ENCODE measurements around the gene CTTNBP2NL. TPM values are rescaled to one million over a fixed set of nuclear protein-coding genes. Genes with fewer than 3 reads are reported as not detected.
"Not testable (repeated sequence)": the region's sequence is repeated elsewhere in the genome, so short reads cannot be mapped to it uniquely, and the experiment has no call there.

CTTNBP2NL gene
- total and polyA plus RNA-seq, 2 donors: 4.2 to 4.8 TPM

DNA sequence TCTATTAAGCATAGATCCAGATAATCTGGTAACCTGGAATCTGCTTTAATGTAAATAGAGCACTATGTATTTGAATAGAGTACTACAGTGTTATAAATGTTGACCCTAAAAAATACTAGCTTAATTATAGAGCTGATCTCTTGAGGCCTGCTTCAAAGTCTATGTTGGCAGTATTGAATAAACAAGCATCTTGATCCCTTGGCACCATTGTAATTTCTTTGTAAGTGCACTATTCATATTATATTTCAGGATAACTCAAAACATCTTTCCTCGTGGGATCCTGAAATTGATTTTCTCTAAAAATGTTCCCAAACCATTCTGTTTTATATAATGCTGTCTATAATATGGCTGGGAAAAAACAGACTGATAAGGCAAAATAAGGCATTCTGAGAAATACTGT, 10.8 kb downstream of the CTTNBP2NL start:
- DNase-seq (ENCODE audit: low read depth in 6 of 9, low spot score in 9 of 9): no peak
- H3K9me3 ChIP-seq (ENCODE audit: control insufficient read depth in 2 of 2, insufficient read depth in 1 of 2, low read length in 1 of 2): no peaks in the 10 kb centered on the region
- no peak overlapping the region for H3K4me3 ChIP-seq (ENCODE audit: low read length in 2 of 2)
- H3K27me3 ChIP-seq (ENCODE audit: control insufficient read depth in 2 of 2, insufficient read depth in 1 of 2, low read length in 1 of 2): no peaks in the 10 kb centered on the region
- no peaks in the 10 kb centered on the region for H3K36me3 ChIP-seq (ENCODE audit: control insufficient read depth in 2 of 2, insufficient read depth in 2 of 2, low read length in 1 of 2)
- no peaks in the 10 kb centered on the region for H3K4me1 ChIP-seq (ENCODE audit: control insufficient read depth in 2 of 2, insufficient read depth in 2 of 2, low read length in 2 of 2)
- no peak overlapping the region for H3K27ac ChIP-seq (ENCODE audit: low read depth in 1 of 2, low read length in 1 of 2)
- 95% methylated on average over 1 of the region's 1 CpG for WGBS

DNA sequence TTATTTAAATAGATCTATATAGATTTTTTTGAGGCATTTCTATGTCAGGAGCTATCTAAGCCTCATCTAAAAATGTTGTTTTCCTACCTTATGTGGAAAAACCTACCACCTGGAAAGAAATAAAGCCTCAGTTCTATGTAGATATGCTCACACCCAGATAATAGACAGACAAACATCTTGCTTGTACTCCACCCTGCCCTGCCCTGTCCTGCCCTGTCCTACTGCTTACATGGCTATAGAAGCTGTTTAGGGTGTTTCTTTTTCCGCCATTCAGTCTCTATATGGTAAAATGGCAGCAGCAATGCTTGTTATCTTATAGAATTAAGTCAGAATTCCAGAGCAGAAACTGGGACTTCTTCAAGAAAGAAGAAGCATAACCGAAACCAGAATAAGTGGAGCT, 13.4 kb downstream of the CTTNBP2NL start:
- Histone ChIP-seq H3K36me3 (ENCODE audit: control insufficient read depth in 2 of 2, insufficient read depth in 2 of 2, low read length in 1 of 2) (no peaks in the 10 kb centered on the region), H3K27ac (ENCODE audit: low read depth in 1 of 2, low read length in 1 of 2) (no peak overlapping the region), H3K4me1 (ENCODE audit: control insufficient read depth in 2 of 2, insufficient read depth in 2 of 2, low read length in 2 of 2) (no peaks in the 10 kb centered on the region), H3K27me3 (ENCODE audit: control insufficient read depth in 2 of 2, insufficient read depth in 1 of 2, low read length in 1 of 2) (no peaks in the 10 kb centered on the region), H3K9me3 (ENCODE audit: control insufficient read depth in 2 of 2, insufficient read depth in 1 of 2, low read length in 1 of 2) (no peaks in the 10 kb centered on the region), H3K4me3 (ENCODE audit: low read length in 2 of 2) (no peak overlapping the region)
- 94% methylated on average over 2 of the region's 2 CpGs for WGBS
- DNase-seq (ENCODE audit: low read depth in 6 of 9, low spot score in 9 of 9): no peak

DNA sequence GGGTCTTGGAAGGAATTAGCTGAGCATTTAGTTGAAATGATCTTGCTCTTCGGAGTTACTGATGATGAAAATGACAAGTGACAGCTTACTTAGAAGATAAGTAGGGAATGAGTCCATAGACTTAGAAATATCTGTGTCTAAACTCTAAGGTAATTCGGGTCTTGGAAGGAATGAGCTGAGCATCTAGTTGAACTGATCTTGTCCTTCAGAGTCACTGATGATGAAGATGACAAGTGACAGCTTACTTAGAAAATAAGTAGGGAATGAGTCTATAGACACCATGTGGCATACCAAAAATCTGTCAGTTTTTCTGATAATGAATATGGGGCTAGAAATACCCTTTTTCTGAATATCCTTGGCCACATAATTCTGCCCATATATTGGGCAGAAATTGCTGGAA, 14.7 kb downstream of the CTTNBP2NL start:
- Histone ChIP-seq H3K9me3 (ENCODE audit: control insufficient read depth in 2 of 2, insufficient read depth in 1 of 2, low read length in 1 of 2) (no peaks in the 10 kb centered on the region), H3K4me3 (ENCODE audit: low read length in 2 of 2) (no peak overlapping the region), H3K4me1 (ENCODE audit: control insufficient read depth in 2 of 2, insufficient read depth in 2 of 2, low read length in 2 of 2) (no peaks in the 10 kb centered on the region), H3K27ac (ENCODE audit: low read depth in 1 of 2, low read length in 1 of 2) (no peak overlapping the region), H3K27me3 (ENCODE audit: control insufficient read depth in 2 of 2, insufficient read depth in 1 of 2, low read length in 1 of 2) (no peaks in the 10 kb centered on the region), H3K36me3 (ENCODE audit: control insufficient read depth in 2 of 2, insufficient read depth in 2 of 2, low read length in 1 of 2) (no peaks in the 10 kb centered on the region)
- DNase-seq (ENCODE audit: low read depth in 6 of 9, low spot score in 9 of 9): no peak
- 96% methylated on average over 2 of the region's 2 CpGs for WGBS

DNA sequence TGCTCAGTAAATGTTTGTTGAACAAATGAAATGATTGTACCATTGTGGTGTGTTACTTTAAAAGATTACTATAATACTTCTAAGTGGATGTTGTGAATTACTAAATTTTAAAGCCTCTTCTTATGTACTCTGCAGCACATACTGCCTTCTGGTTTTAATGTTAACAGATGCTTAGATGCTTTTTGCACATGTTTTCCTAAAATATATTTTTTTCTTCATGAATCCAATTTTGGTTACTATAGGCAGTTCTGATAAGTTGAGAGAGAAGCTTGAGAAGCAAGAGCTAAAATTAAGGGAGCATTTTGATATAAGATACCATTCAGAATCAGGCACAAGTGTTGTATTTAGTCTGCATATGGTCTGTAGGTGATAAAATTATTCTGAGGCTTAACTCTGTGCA, 21.3 kb downstream of the CTTNBP2NL start:
- no peaks in the 10 kb centered on the region for H3K36me3 ChIP-seq (ENCODE audit: control insufficient read depth in 2 of 2, insufficient read depth in 2 of 2, low read length in 1 of 2)
- H3K4me3 ChIP-seq (ENCODE audit: low read length in 2 of 2): no peak overlapping the region
- H3K27me3 ChIP-seq (ENCODE audit: control insufficient read depth in 2 of 2, insufficient read depth in 1 of 2, low read length in 1 of 2): no peaks in the 10 kb centered on the region
- no peaks in the 10 kb centered on the region for H3K4me1 ChIP-seq (ENCODE audit: control insufficient read depth in 2 of 2, insufficient read depth in 2 of 2, low read length in 2 of 2)
- H3K9me3 ChIP-seq (ENCODE audit: control insufficient read depth in 2 of 2, insufficient read depth in 1 of 2, low read length in 1 of 2): no peaks in the 10 kb centered on the region
- no peak for DNase-seq (ENCODE audit: low read depth in 6 of 9, low spot score in 9 of 9)
- no peak overlapping the region for H3K27ac ChIP-seq (ENCODE audit: low read depth in 1 of 2, low read length in 1 of 2)

DNA sequence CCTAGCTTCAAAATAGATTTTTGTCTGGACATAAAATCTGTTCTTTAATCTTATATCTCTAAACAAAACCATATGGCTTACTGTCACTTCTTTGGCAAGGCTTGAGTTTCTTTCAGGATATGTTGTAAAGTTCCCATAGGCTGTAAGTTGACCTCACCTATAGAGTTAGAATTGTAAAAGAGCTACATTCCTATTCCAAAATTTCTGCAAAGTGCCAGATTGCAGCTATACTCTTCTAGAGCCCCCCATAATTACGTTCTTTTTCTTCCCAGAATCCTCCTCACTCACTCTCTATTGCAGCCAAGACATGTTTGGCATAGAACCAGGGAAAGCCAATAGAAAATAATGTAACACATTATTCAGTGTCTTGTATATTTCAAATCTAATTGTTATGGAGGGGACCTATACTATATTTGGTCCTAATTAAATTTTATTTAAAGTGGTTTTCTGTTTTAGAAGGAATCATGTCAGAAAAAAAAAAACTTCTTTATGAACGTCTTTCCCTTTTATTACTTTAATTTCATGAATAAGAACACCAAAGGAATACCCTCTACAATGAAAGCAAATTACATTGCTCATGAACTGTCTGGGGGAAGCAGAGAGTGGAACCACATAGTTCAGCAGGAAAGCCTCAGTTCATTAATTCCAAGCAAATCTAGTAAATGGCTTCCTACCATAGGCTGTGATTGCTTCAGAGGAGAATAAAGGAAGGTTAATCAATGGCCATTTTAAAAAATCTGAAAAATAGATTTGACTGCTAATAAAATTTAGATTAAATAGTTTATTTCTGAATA, 22.3 kb downstream of the CTTNBP2NL start:
- no peaks in the 10 kb centered on the region for H3K36me3 ChIP-seq (ENCODE audit: control insufficient read depth in 2 of 2, insufficient read depth in 2 of 2, low read length in 1 of 2)
- H3K9me3 ChIP-seq (ENCODE audit: control insufficient read depth in 2 of 2, insufficient read depth in 1 of 2, low read length in 1 of 2): no peaks in the 10 kb centered on the region
- no peaks in the 10 kb centered on the region for H3K4me1 ChIP-seq (ENCODE audit: control insufficient read depth in 2 of 2, insufficient read depth in 2 of 2, low read length in 2 of 2)
- H3K27ac ChIP-seq (ENCODE audit: low read depth in 1 of 2, low read length in 1 of 2): no peak overlapping the region
- 96% methylated on average over 2 of the region's 2 CpGs for WGBS
- no peaks in the 10 kb centered on the region for H3K27me3 ChIP-seq (ENCODE audit: control insufficient read depth in 2 of 2, insufficient read depth in 1 of 2, low read length in 1 of 2)
- DNase-seq (ENCODE audit: low read depth in 6 of 9, low spot score in 9 of 9): no peak
- H3K4me3 ChIP-seq (ENCODE audit: low read length in 2 of 2): no peak overlapping the region

DNA sequence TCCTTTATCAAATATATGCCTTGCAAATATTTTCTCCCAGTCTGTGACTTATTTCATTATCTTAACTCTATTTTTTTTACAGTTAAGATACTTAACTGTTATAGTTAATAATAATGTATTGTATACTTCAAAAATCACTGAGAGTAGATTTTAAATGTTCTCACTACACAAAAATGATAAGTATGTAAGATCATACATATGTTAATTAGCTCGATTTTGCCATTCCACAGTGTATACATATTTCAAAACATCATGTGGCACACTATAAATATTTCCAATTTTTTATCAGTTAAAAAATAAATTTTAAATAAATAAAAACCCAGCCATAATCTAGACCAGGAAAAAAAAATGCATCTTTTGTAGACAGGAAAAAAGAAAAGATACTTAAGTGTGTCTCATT, 27.2 kb downstream of the CTTNBP2NL start:
- Histone ChIP-seq H3K9me3 (ENCODE audit: control insufficient read depth in 2 of 2, insufficient read depth in 1 of 2, low read length in 1 of 2) (no peaks in the 10 kb centered on the region), H3K27ac (ENCODE audit: low read depth in 1 of 2, low read length in 1 of 2) (no peak overlapping the region), H3K36me3 (ENCODE audit: control insufficient read depth in 2 of 2, insufficient read depth in 2 of 2, low read length in 1 of 2) (no peaks in the 10 kb centered on the region), H3K4me1 (ENCODE audit: control insufficient read depth in 2 of 2, insufficient read depth in 2 of 2, low read length in 2 of 2) (no peaks in the 10 kb centered on the region), H3K27me3 (ENCODE audit: control insufficient read depth in 2 of 2, insufficient read depth in 1 of 2, low read length in 1 of 2) (no peaks in the 10 kb centered on the region), H3K4me3 (ENCODE audit: low read length in 2 of 2) (no peak overlapping the region)
- no peak for DNase-seq (ENCODE audit: low read depth in 6 of 9, low spot score in 9 of 9)
- 99% methylated on average over 1 of the region's 1 CpG for WGBS

DNA sequence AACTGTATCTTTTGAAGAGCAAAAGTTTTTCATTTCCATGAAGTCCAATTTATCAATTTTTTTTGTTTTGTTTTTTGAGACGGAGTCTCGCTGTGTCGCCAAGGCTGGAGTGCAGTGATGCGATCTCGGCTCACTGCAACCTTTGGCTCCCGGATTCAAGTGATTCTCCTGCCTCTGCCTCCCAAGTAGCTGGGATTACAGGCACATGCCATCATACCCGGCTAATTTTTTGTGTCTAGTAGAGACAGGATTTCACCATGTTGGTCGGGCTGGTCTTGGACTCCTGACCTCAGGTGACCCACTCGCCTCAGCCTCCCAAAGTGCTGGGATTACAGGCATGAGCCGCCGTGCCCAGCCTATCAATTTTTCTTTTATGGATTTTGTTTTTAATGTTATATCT, 27.7 kb downstream of the CTTNBP2NL start:
- H3K4me1 ChIP-seq (ENCODE audit: control insufficient read depth in 2 of 2, insufficient read depth in 2 of 2, low read length in 2 of 2): not testable (repeated sequence)
- WGBS: 98% methylated on average over 11 of the region's 11 CpGs

DNA sequence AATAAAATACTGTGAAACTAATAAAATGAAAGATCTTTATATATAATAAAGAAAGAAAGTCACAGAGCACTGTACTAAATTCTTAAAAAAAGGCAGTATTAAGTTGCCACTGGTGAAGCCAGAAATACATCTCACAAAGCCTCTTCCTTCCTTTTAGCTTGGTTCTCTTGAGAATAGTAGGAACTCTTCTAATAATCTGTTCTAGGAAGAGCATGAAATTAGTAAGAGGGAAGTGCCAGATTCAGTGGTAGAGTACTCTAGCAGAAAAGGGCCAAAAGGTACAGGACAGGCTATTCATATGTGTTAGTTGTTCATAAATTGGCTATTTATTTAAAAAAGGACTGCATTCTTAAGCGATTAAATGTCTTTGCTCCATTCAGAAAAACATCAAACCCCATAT, 33.7 kb downstream of the CTTNBP2NL start:
- DNase-seq (ENCODE audit: low read depth in 6 of 9, low spot score in 9 of 9): no peak
- H3K36me3 ChIP-seq (ENCODE audit: control insufficient read depth in 2 of 2, insufficient read depth in 2 of 2, low read length in 1 of 2): no peaks in the 10 kb centered on the region
- H3K4me1 ChIP-seq (ENCODE audit: control insufficient read depth in 2 of 2, insufficient read depth in 2 of 2, low read length in 2 of 2): no peaks in the 10 kb centered on the region
- H3K9me3 ChIP-seq (ENCODE audit: control insufficient read depth in 2 of 2, insufficient read depth in 1 of 2, low read length in 1 of 2): no peaks in the 10 kb centered on the region
- no peak overlapping the region for H3K4me3 ChIP-seq (ENCODE audit: low read length in 2 of 2)
- no peaks in the 10 kb centered on the region for H3K27me3 ChIP-seq (ENCODE audit: control insufficient read depth in 2 of 2, insufficient read depth in 1 of 2, low read length in 1 of 2)
- 93% methylated on average over 1 of the region's 1 CpG for WGBS
- no peak overlapping the region for H3K27ac ChIP-seq (ENCODE audit: low read depth in 1 of 2, low read length in 1 of 2)

More for the DNA sequence above, 27.7 kb downstream of the CTTNBP2NL start:
- not testable (repeated sequence) for H3K9me3 ChIP-seq (ENCODE audit: control insufficient read depth in 2 of 2, insufficient read depth in 1 of 2, low read length in 1 of 2); DNase-seq (ENCODE audit: low read depth in 6 of 9, low spot score in 9 of 9); H3K27me3 ChIP-seq (ENCODE audit: control insufficient read depth in 2 of 2, insufficient read depth in 1 of 2, low read length in 1 of 2); H3K27ac ChIP-seq (ENCODE audit: low read depth in 1 of 2, low read length in 1 of 2); H3K36me3 ChIP-seq (ENCODE audit: control insufficient read depth in 2 of 2, insufficient read depth in 2 of 2, low read length in 1 of 2); H3K4me3 ChIP-seq (ENCODE audit: low read length in 2 of 2)

DNA sequence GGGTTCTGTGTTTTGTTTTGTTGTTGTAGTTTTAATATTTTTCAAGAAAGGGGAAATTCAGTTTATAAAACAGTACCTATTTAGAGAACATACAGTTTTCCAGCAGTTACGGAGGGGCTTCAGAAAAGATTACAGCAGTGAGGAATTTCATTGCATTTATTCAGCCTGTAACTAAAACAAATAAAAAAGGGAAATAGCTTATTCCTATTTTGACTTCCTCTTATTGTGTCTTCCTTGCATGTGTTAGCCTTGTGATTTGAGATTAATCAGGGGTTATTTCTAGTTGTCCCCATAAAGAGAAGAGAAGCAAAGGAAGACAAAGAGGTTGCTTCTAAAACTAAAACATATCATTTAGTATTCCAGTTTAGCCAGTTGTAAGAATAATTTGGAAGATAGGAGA, 35.0 kb downstream of the CTTNBP2NL start:
- 79% methylated on average over 1 of the region's 1 CpG for WGBS
- H3K27me3 ChIP-seq (ENCODE audit: control insufficient read depth in 2 of 2, insufficient read depth in 1 of 2, low read length in 1 of 2): no peaks in the 10 kb centered on the region
- DNase-seq (ENCODE audit: low read depth in 6 of 9, low spot score in 9 of 9): no peak
- no peaks in the 10 kb centered on the region for H3K36me3 ChIP-seq (ENCODE audit: control insufficient read depth in 2 of 2, insufficient read depth in 2 of 2, low read length in 1 of 2)
- H3K4me3 ChIP-seq (ENCODE audit: low read length in 2 of 2): no peak overlapping the region
- no peak overlapping the region for H3K27ac ChIP-seq (ENCODE audit: low read depth in 1 of 2, low read length in 1 of 2)
- no peaks in the 10 kb centered on the region for H3K9me3 ChIP-seq (ENCODE audit: control insufficient read depth in 2 of 2, insufficient read depth in 1 of 2, low read length in 1 of 2)
- H3K4me1 ChIP-seq (ENCODE audit: control insufficient read depth in 2 of 2, insufficient read depth in 2 of 2, low read length in 2 of 2): no peaks in the 10 kb centered on the region

Measured in thymus (tissue), 11 donors.